Psoas muscle (tissue), 8 donors: ENCODE measurements around the gene FANCB. TPM values are rescaled to one million over a fixed set of nuclear protein-coding genes. Genes with fewer than 3 reads are reported as not detected.

Experiments used
- ATAC-seq, 4 donors: fragments of 200-7000 bp; cut with Tn5 transposase; one replicate each; pipeline ENCODE4 v1.9.1; 2020; ENCODE audit warnings: moderate library complexity in 3 of 4, mild to moderate bottlenecking in 2 of 4
- DNase-seq, 2 donors: peaks; one replicate each; pipeline ENCODE4 v3.0.0-alpha.2; 2020
- H3K27ac ChIP-seq: fragments of 200-600 bp; one replicate; pipeline ENCODE4 v1.8.0; 2022
- H3K27me3 ChIP-seq, 3 donors: fragments of 200-600 bp in 1 of 3; one replicate each; pipeline versions ENCODE4 v1.6.1 to v1.8.0; 2013 to 2022; ENCODE audit warnings: low read length in 2 of 3, mild to moderate bottlenecking in 2 of 3, moderate library complexity in 1 of 3; ENCODE audit not compliant: insufficient read depth in 3 of 3
- H3K36me3 ChIP-seq, 2 donors: fragments of 200-600 bp in 1 of 2; one replicate each; pipeline versions ENCODE4 v1.6.1 to v1.8.0; 2013 to 2022; ENCODE audit warnings: low read depth in 1 of 2, mild to moderate bottlenecking in 1 of 2, moderate library complexity in 1 of 2; ENCODE audit not compliant: insufficient read depth in 1 of 2
- H3K4me1 ChIP-seq: fragments of 200-600 bp; one replicate; pipeline ENCODE4 v1.8.0; 2022
- H3K4me3 ChIP-seq: fragments of 200-600 bp; one replicate; pipeline ENCODE4 v1.8.0; 2022; ENCODE audit warnings: mild to moderate bottlenecking
- H3K9me3 ChIP-seq: fragments of 200-600 bp; one replicate; pipeline ENCODE4 v1.8.0; 2022
- WGBS, 3 donors: extraction: QIAGEN DNeasy Blood & Tissue Kit; methylation state at CpG; one replicate each; pipeline versions ENCODE4 v1.1.6 to v1.1.7; 2013; 5-methylcytosine and 5-hydroxymethylcytosine counted together
- intact Hi-C, 2 donors: fragments of 100-400 bp; cut with DNase I; formaldehyde crosslinking; loops; one replicate each; pipeline versions ENCODE4 v1.11.0 to v1.14.2; 2022
- polyA plus RNA-seq, 3 donors: library from polyadenylated mRNA; stranded (reverse); fragments of 200-250 nt; gene quantifications; one replicate each; pipeline ENCODE4 v1.2.3, GENCODE V29; 2013
- total RNA-seq, 4 donors: library from RNA; stranded (reverse); fragmentation: NEBNext Ultra II Directional in 2 of 4; extraction: Animal tissue kit (Norgen Biotek cat#: 25700) in 2 of 4; gene quantifications; one replicate each; pipeline versions ENCODE4 v1.2.1 to v1.2.4, GENCODE V29; 2021 to 2023
- TF ChIP-seq, protein P1 (sequence below): fragments of 200-600 bp; IDR thresholded peaks from one replicate; pipeline ENCODE4 v1.8.0; 2022; ENCODE audit warnings: antibody characterized with exemption
- donor health status: healthy with polysubstance abuse.
- donor health status: DM: no; HTN: no; CAD: no; lungs with moderate emphysema.
- donor health status: Bipolar disorder and iron deficiency.
- donor health status: healthy.
- donor health status: DM: yes; HTN: yes; CAD: no.
- donor health status: DM: no; HTN: no; CAD: no.
- donor health status: DM: no; HTN: no; CAD: no.
- donor health status: DM: yes; HTN: yes; CAD: no.

Gene FANCB
- total and polyA plus RNA-seq, 7 donors, result 0.11 to 0.40 (median 0.20) TPM

DNA sequence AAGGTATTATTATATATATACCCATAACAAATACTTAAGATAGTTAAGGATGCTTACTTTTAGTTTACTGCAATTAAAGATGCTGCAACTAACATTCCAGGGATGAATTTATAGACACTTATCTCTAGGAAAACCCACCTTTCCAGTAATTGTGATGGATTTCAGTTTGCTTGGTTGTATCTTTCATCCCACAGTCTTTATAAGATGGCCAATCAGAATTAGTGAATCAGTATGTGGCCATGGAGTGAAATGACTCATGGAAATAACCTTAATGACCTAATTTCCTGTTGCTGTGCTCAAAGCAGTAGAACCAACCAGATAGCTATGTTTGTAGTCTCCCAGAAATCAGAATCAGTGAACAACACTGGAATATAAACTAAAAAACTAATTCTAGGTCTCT, 26.7 kb upstream of the FANCB start:
- TF ChIP-seq, protein P1, sequence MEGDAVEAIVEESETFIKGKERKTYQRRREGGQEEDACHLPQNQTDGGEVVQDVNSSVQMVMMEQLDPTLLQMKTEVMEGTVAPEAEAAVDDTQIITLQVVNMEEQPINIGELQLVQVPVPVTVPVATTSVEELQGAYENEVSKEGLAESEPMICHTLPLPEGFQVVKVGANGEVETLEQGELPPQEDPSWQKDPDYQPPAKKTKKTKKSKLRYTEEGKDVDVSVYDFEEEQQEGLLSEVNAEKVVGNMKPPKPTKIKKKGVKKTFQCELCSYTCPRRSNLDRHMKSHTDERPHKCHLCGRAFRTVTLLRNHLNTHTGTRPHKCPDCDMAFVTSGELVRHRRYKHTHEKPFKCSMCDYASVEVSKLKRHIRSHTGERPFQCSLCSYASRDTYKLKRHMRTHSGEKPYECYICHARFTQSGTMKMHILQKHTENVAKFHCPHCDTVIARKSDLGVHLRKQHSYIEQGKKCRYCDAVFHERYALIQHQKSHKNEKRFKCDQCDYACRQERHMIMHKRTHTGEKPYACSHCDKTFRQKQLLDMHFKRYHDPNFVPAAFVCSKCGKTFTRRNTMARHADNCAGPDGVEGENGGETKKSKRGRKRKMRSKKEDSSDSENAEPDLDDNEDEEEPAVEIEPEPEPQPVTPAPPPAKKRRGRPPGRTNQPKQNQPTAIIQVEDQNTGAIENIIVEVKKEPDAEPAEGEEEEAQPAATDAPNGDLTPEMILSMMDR, result no peak
- no peak for ATAC-seq
- no peaks in the 10 kb centered on the region for H3K9me3 ChIP-seq
- no peak for DNase-seq
- peaks cover 0 to 11% of the 10 kb centered on the region in 2 donors for H3K36me3 ChIP-seq
- intact Hi-C loops, result no loop called here
- no peaks in the 10 kb centered on the region for H3K27me3 ChIP-seq
- no peak overlapping the region for H3K4me3 ChIP-seq
- H3K27ac ChIP-seq, result no peak overlapping the region
- H3K4me1 ChIP-seq, result no peaks in the 10 kb centered on the region

DNA sequence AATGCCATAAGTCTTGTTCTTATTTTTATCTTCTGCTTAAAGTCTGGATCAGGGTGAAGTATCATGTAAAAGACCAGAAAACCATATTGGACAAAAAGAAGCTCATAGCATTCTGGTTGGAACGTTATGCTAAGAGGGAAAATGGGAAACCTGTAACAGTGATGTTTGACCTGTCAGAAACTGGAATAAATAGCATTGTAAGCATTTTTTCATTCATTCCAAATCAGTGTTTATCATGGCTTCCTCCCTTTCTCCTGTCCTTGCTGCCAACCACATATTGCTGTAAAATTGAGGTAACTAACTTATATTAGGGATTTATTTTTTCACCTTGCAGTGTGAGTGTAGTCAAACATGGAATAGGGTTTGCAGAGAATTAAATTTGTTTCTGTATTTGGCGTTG, 24.2 kb upstream of the FANCB start:
- 78 to 93% (median 92%) methylated on average over 2 of the region's 2 CpGs for WGBS, 3 donors
- H3K4me3 ChIP-seq, result no peak overlapping the region
- H3K36me3 ChIP-seq, result no peaks in the 10 kb centered on the region
- ATAC-seq, result no peak
- H3K27ac ChIP-seq, result no peak overlapping the region
- intact Hi-C loops, result no loop called here
- no peaks in the 10 kb centered on the region for H3K4me1 ChIP-seq
- H3K9me3 ChIP-seq, result no peaks in the 10 kb centered on the region
- DNase-seq, result no peak
- TF ChIP-seq, protein P1, result no peak
- H3K27me3 ChIP-seq, result no peaks in the 10 kb centered on the region

DNA sequence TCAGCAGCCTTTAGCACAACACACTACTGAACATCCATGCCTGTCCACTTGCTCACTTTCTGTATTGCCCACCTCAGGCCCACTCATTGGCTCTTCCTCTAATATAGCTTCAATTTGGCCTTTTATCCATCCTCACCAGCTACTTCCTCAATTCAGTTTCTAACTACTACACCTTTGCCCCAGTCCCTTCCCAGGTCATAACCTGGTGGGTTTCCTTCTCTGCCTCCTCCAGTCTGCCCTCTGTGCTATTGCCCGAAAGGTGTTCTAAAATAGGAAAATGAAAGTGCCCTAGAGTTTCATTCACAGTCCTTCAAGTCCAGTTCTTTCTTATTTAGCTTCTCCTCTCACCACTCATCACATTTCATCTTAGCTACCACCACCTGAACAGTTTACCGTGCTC, 23.4 kb upstream of the FANCB start:
- Histone ChIP-seq H3K9me3 (no peaks in the 10 kb centered on the region), H3K27me3 (no peaks in the 10 kb centered on the region), H3K27ac (no peak overlapping the region), H3K4me1 (no peaks in the 10 kb centered on the region), H3K4me3 (no peak overlapping the region), H3K36me3 (no peaks in the 10 kb centered on the region)
- TF ChIP-seq, protein P1, result no peak
- intact Hi-C loops, result no loop called here
- DNase-seq, result no peak
- 88 to 95% (median 93%) methylated on average over 2 of the region's 2 CpGs for WGBS, 3 donors
- no peak for ATAC-seq

DNA sequence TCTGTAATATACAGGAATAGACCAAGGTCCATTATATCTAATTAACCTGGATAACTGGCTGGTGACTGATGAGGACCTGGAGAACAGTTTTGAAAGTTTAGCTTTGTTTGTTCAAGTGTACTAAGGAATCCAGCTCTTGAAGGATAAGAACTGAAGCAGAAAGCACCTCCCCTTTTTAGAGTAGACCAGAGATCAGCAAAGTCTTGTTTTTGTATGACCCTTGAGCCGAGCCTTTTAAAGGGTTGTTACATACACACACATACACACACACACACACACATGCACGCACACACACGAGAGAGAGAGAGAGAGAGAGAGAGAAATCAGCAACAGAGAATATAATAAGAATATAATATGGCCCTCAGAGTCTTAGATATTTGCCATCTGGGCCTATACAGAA, 13.4 kb upstream of the FANCB start:
- no peak overlapping the region for H3K27ac ChIP-seq
- H3K9me3 ChIP-seq, result no peaks in the 10 kb centered on the region
- ATAC-seq, result no peak
- no peaks in the 10 kb centered on the region for H3K27me3 ChIP-seq
- H3K36me3 ChIP-seq, result no peaks in the 10 kb centered on the region
- intact Hi-C loops, result no loop called here
- no peak overlapping the region for H3K4me3 ChIP-seq
- H3K4me1 ChIP-seq, result no peaks in the 10 kb centered on the region
- WGBS, 3 donors, result 62 to 98% (median 94%) methylated on average over 3 of the region's 3 CpGs
- no peak for DNase-seq
- TF ChIP-seq, protein P1, result no peak

DNA sequence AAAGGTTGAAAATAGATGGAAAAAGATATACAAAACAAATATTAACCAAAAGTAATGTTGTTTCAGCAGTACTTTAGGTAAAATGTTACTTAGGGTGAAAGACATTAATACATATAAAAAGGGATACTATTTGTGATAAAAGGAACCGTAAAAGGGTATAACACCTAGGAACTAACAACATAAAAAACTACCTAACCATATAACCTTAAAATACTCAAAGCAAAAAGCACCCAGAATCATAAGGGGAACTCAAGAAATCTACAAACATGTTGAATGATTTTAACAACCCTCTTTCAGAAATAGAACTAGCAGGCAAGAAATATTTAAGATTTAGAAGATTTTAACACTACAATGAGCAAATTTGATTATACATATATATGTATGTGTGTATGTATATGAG, 11.8 kb upstream of the FANCB start:
- 71 to 94% (median 87%) methylated on average over 1 of the region's 1 CpG for WGBS, 3 donors
- Histone ChIP-seq H3K4me1 (no peaks in the 10 kb centered on the region), H3K9me3 (no peaks in the 10 kb centered on the region), H3K27me3 (no peaks in the 10 kb centered on the region), H3K36me3 (no peaks in the 10 kb centered on the region), H3K27ac (no peak overlapping the region), H3K4me3 (no peak overlapping the region)
- intact Hi-C loops, result loop anchor here in 1 of 2 donors (5.0 kb wide), 1 partner anchor 352 kb away; no protein-coding TSS in a partner anchor
- ATAC-seq (no peak), DNase-seq (no peak)
- TF ChIP-seq, protein P1, result no peak
